Astrocyte of the spinal cord (primary cell): Measurements from ENCODE around the gene ZNRD2.
"Not testable (repeated sequence)": the region's sequence is repeated elsewhere in the genome, so short reads cannot be mapped to it uniquely, and the experiment has no call there.

Source experiments
- DNase-seq: peaks from one replicate; pipeline ENCODE4 v3.0.0; 2011; ENCODE audit warnings: low read depth, low spot score
- H3K4me3 ChIP-seq: 2 replicates; pipeline ENCODE4 v1.5.1; 2011; ENCODE audit warnings: low read depth, mild to moderate bottlenecking, low read length, moderate library complexity
- CTCF ChIP-seq: IDR thresholded peaks from 2 replicates; pipeline ENCODE4 v1.5.1; 2012; ENCODE audit warnings: low read depth, mild to moderate bottlenecking, low read length, inconsistent platforms
- in situ Hi-C: cut with HindIII; loops from 2 replicates; pipeline ENCODE4 v1.10.0; 2017; ENCODE audit warnings: low sequenced_read_pairs

The ZNRD2 gene

GRCh38 chr11:65562788-65563187 is 7.5 kb upstream of the ZNRD2 start:
- TF ChIP-seq CTCF: no peak
- in situ Hi-C loops: no loop called here
- no peak for DNase-seq
- H3K4me3 ChIP-seq: no peak overlapping the region

GRCh38 chr11:65563601-65564000 is 6.7 kb upstream of the ZNRD2 start:
- DNase-seq: no peak
- in situ Hi-C loops: no loop called here
- no peak overlapping the region for H3K4me3 ChIP-seq
- no peak for TF ChIP-seq CTCF

- not testable (repeated sequence) for DNase-seq, H3K4me3 ChIP-seq
Observed at GRCh38 chr11:65564879-65565559, 5.3 kb upstream of the ZNRD2 start.

GRCh38 chr11:65565624-65566453 is 4.4 kb upstream of the ZNRD2 start:
- in situ Hi-C loops: no loop called here
- no peak for TF ChIP-seq CTCF
- DNase-seq: no peak
- no peak overlapping the region for H3K4me3 ChIP-seq

More at GRCh38 chr11:65564879-65565559, 5.3 kb upstream of the ZNRD2 start:
- in situ Hi-C loops: not testable (repeated sequence)

DNA sequence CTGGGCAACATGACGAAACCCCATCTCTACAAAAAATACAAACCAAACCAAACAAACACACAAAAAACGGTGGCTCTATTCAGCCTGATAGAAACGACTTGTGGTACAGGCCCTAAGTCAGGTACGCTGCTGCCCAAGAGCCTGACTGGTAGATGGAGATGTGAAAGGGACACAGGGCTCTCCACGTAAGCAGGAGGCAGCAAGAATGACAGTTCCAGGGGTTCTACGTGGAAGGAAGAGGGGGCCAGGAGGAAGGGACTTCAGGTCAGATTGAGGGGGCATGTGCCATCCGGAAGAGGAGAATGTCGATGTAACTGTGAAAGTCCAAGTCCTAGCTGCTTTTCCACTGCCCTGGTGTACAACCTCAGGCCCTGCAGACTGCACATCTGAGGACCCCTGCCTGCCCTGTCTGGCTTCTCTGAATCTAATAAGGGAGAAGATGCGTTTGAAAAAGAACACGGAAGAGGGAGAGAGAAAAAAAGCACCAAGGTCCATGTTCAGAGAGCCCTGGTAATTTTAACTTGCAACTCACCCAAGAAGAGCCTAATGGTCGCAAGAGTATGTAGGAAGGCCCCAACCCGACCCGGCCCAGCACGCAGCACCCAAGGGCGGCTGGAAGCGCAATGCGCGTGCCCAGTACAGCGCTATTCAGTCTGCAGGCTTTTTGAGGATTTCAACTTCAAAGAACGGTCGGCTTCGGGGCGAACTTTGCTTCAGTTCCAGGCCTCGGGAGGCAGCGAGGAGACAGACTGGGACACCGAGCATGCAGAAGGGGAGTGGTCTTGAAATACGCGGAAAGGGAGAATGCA is 909 bp upstream of the ZNRD2 start:
- DNase-seq: no peak
- no peak for TF ChIP-seq CTCF
- in situ Hi-C loops: no loop called here
- H3K4me3 ChIP-seq: peak overlapping the region; percentile 98

DNA sequence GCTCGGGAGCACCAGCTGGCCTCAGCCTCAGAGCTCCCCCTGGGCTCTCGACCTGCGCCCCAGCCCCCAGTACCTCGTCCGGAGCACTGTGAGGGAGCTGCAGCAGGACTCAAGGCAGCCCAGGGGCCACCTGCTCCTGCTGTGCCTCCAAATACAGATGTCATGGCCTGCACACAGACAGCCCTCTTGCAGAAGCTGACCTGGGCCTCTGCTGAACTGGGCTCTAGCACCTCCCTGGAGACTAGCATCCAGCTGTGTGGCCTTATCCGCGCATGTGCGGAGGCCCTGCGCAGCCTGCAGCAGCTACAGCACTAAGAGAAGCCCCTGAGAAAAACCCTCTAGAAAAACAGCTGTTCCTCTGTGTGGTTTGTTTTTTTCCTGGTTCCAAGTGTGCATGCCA is 1.1 kb downstream of the ZNRD2 start:
- in situ Hi-C loops: no loop called here
- peak overlapping the region; percentile 69 for H3K4me3 ChIP-seq
- TF ChIP-seq CTCF: no peak
- DNase-seq: no peak
